GM06990 (cell line): ENCODE results near the gene TM7SF3.

Source experiments
- DNase-seq: peaks from one replicate; pipeline ENCODE4 v3.0.0-alpha.2; 2011; ENCODE audit not compliant: insufficient read length; ENCODE audit errors: extremely low read depth
- H3K27me3 ChIP-seq: replicated peaks from 2 replicates; pipeline ENCODE4 v1.6.0; 2011; ENCODE audit warnings: low read length; ENCODE audit not compliant: control insufficient read depth, insufficient read depth
- H3K36me3 ChIP-seq: 2 replicates; pipeline ENCODE4 v1.5.1; 2011; ENCODE audit warnings: low read length; ENCODE audit not compliant: control insufficient read depth, insufficient read depth
- H3K4me3 ChIP-seq: replicated peaks from 2 replicates; pipeline ENCODE4 v1.5.1; 2011; ENCODE audit warnings: low read depth, mild to moderate bottlenecking, control low read depth, low read length
- TF ChIP-seq, protein P1 (sequence below): IDR thresholded peaks from 2 replicates; pipeline ENCODE4 v1.5.1; 2011; ENCODE audit warnings: low read length, control low read depth, mild to moderate bottlenecking, inconsistent platforms; ENCODE audit not compliant: insufficient read depth, poor library complexity, severe bottlenecking

The TM7SF3 gene

DNA sequence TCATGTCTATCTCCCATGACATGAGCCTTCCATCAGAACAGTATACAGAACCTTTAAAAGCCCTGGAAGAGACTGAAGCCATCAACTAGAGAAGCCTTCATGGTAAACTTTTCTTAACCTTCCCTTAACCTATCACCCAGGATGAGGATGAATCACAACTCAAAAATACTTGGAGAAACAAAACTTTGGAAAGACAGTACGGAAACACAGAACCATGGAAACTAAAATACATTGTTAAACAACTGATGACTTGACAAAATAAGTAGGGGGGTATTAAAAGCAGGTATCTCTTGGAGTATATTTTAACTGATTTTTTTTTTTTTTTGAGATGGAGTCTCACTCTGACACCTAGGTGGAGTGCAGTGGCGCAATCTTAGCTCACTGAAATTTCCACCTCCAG is 8.7 kb downstream of the TM7SF3 start:
- DNase-seq, result no peak
- no peak overlapping the region for H3K4me3 ChIP-seq
- H3K36me3 ChIP-seq, result no peaks in the 10 kb centered on the region; the same call in 1 of the 2 replicates
- TF ChIP-seq, protein P1, sequence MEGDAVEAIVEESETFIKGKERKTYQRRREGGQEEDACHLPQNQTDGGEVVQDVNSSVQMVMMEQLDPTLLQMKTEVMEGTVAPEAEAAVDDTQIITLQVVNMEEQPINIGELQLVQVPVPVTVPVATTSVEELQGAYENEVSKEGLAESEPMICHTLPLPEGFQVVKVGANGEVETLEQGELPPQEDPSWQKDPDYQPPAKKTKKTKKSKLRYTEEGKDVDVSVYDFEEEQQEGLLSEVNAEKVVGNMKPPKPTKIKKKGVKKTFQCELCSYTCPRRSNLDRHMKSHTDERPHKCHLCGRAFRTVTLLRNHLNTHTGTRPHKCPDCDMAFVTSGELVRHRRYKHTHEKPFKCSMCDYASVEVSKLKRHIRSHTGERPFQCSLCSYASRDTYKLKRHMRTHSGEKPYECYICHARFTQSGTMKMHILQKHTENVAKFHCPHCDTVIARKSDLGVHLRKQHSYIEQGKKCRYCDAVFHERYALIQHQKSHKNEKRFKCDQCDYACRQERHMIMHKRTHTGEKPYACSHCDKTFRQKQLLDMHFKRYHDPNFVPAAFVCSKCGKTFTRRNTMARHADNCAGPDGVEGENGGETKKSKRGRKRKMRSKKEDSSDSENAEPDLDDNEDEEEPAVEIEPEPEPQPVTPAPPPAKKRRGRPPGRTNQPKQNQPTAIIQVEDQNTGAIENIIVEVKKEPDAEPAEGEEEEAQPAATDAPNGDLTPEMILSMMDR, result no peak
- H3K27me3 ChIP-seq, result no peaks in the 10 kb centered on the region

DNA sequence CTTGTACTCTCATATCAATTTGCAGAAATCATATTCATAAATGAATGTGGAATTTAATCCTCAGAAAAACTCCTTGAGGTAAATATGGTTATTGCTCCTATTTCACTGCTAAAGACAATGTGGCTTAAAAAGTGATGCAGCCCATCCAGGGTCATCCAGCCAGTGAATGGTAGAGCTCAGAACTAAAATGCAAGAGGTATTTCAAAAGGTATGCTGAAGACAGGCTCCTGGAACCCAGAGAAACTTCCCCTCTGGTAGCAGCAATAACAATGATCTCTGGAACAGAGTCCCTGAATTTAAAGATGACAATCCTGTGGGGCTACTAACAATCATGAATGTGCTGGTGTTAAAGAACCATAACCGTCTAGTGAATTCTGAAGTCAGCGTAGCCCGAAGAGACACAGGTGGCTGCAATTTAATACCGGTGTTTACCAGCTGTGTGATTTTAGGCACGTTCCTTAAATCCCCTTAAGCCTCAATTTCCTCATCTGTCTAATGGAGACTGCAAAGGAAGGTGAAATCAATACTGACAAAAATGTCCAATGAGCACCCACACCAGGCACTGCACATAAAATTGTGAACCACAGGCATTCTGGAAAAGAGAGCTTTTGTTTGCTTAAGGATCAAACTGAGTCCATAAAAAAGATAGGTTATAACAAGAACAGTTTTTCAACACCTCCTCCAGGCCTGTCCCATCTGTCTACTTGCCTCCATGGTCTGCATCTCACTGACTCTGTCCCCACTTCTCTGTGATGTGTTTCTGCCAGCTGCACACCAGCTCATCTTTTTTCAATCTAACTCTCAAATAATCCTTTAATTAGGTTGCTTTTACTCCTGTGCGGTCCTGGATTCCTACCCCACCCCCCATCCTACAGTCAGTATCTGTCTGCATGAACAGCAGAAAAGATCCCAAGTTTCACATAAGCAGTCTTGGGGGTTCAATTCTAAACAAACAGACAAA is 10.5 kb downstream of the TM7SF3 start:
- Histone ChIP-seq H3K27me3 (no peaks in the 10 kb centered on the region), H3K4me3 (no peak overlapping the region), H3K36me3 (peaks cover 2% of the 10 kb centered on the region)
- TF ChIP-seq, protein P1, result no peak
- no peak for DNase-seq

DNA sequence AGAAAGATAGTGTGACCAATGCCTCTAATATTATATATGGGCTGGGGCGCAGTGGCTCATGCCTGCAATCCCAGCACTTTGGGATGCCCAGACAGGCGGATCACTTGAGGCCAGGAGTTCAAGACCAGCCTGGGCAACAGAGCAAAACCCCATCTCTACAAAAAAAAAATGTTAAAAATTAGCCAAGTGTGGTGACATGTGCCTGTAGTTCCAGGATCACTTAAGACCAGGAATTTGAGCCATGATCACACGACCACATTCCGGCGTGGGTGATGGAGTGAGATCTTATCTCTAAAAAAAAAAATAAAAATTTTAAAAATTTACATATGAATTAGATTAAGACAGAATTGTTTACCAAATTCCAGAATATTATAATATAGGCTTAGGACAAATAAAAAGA is 12.0 kb downstream of the TM7SF3 start:
- no peak overlapping the region for H3K4me3 ChIP-seq
- TF ChIP-seq, protein P1, result no peak
- H3K36me3 ChIP-seq, result peaks cover 5% of the 10 kb centered on the region
- no peak for DNase-seq
- H3K27me3 ChIP-seq, result no peaks in the 10 kb centered on the region

DNA sequence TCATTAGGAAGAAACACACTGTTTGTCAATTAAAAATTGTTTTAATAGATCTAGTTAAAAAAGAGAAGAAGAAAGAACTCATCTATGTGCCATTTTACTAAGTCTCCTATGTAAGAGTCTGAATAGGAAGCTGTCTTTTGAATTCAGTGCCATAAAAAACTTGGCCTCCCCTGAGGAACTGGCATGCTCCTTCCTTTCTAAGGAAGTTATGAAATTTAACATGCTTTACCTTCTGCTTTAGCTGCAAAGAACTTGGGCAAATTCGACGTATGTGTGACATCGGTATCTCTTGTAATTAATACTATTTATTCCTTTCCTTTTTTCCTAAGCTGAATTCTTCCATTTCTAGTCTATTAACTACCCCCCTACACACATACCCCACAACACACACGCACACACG is 12.5 kb downstream of the TM7SF3 start:
- TF ChIP-seq, protein P1, result no peak
- DNase-seq, result no peak
- no peak overlapping the region for H3K4me3 ChIP-seq
- no peaks in the 10 kb centered on the region for H3K27me3 ChIP-seq
- H3K36me3 ChIP-seq, result peaks cover 5% of the 10 kb centered on the region

DNA sequence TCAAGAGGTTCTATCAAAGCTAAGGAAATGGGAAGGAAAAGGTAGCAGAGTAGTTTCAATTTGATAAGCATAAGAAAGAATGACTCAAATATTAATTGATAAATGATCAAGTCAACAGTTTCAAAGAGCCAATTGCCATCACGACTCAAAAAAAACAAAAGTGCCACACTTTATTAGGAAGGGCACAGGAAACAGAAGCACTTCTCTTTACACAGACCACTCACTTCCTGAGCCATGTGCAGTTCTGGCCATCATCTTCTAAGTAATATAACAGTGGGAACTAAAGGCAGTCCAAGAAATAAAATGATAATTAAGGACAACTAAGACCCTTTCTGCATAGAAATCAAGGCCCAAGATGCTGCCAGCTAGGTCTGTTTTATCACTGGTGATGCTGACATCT is 13.2 kb downstream of the TM7SF3 start:
- no peak overlapping the region for H3K4me3 ChIP-seq
- peaks cover 5% of the 10 kb centered on the region for H3K36me3 ChIP-seq
- no peaks in the 10 kb centered on the region for H3K27me3 ChIP-seq
- TF ChIP-seq, protein P1, result no peak
- DNase-seq, result no peak
